CD4-positive, alpha-beta T cell treated with Interleukin-15 for 1 hour (primary cell): ENCODE results near the gene MGAT1.
"Not testable (repeated sequence)": the region's sequence is repeated elsewhere in the genome, so short reads cannot be mapped to it uniquely, and the experiment has no call there.

Experiments
- DNase-seq: peaks from one replicate; pipeline ENCODE4 v3.0.0-alpha.2; 2020

MGAT1 gene

GRCh38 chr5:180784497-180785097 is 18.0 kb downstream of the MGAT1 start:
- DNase-seq, result peak; percentile 77

GRCh38 chr5:180783340-180784052 is 19.1 kb downstream of the MGAT1 start:
- no peak for DNase-seq

GRCh38 chr5:180782748-180783147 is 19.9 kb downstream of the MGAT1 start:
- no peak for DNase-seq

GRCh38 chr5:180781900-180782326 is 20.7 kb downstream of the MGAT1 start:
- DNase-seq, result not testable (repeated sequence)

- DNase-seq, result no peak
Measured at GRCh38 chr5:180779985-180780610, 22.5 kb downstream of the MGAT1 start.

- DNase-seq, result no peak
Measured at GRCh38 chr5:180777475-180777874, 25.1 kb downstream of the MGAT1 start.

GRCh38 chr5:180776376-180776775 is 26.2 kb downstream of the MGAT1 start:
- DNase-seq, result no peak

GRCh38 chr5:180775624-180776023 is 27.0 kb downstream of the MGAT1 start:
- DNase-seq, result no peak

- no peak for DNase-seq
Measured at GRCh38 chr5:180771839-180772238, 30.8 kb downstream of the MGAT1 start.

GRCh38 chr5:180769821-180770220 is 32.8 kb downstream of the MGAT1 start:
- no peak for DNase-seq

- DNase-seq, result no peak
Measured at GRCh38 chr5:180755601-180756000, 47.0 kb downstream of the MGAT1 start.

GRCh38 chr5:180744253-180744652 is 58.4 kb downstream of the MGAT1 start:
- DNase-seq, result no peak

- DNase-seq, result no peak
Measured at GRCh38 chr5:180742727-180743126, 59.9 kb downstream of the MGAT1 start.

- not testable (repeated sequence) for DNase-seq
Measured at GRCh38 chr5:180740953-180741352, 61.7 kb downstream of the MGAT1 start.

GRCh38 chr5:180739958-180740357 is 62.6 kb downstream of the MGAT1 start, which contains the start of gene OR2Y1:
Gene OR2Y1, minus strand, starts transcription at chr5:180740058. Its CDS starts 0 bp downstream, at chr5:180740058.
- no peak for DNase-seq

- DNase-seq, result no peak
Measured at GRCh38 chr5:180739271-180739670, 63.3 kb downstream of the MGAT1 start.

- DNase-seq, result no peak
Measured at GRCh38 chr5:180736536-180736935, 66.1 kb downstream of the MGAT1 start.
